ENCODE measurements around the gene CUL2.
"Not testable (repeated sequence)": the region's sequence is repeated elsewhere in the genome, so short reads cannot be mapped to it uniquely, and the experiment has no call there.

Gene CUL2

GRCh38 chr10:35080261-35080660, 9.9 kb downstream of the CUL2 start:
- H3K79me1 ChIP-seq (ENCODE audit: low read depth, low read length); H3K4me2 ChIP-seq (ENCODE audit: insufficient read depth, low read length, poor library complexity, severe bottlenecking): not testable (repeated sequence)
- no CpG with 5 or more reads among the region's 1 CpG for WGBS, 2 donors (ENCODE audit: extremely low coverage in 2 of 2, insufficient read length in 2 of 2, insufficient replicate concordance in 1 of 2)

GRCh38 chr10:35079763-35080162, 10.4 kb downstream of the CUL2 start:
- no peak overlapping the region for H4K8ac ChIP-seq (ENCODE audit: low read depth, low read length)
- H3K4me3 ChIP-seq (ENCODE audit: low read length in 2 of 2): no peak overlapping the region
- no peak overlapping the region for H2BK15ac ChIP-seq (ENCODE audit: low read length)
- H3K36me3 ChIP-seq (replicated peaks in 1 of 2; ENCODE audit: control insufficient read depth in 2 of 2, insufficient read depth in 2 of 2, low read length in 2 of 2): peaks cover 3 to 9% of the 10 kb centered on the region in 2 donors
- H2BK5ac ChIP-seq (ENCODE audit: low read length): no peak overlapping the region
- H3K9me3 ChIP-seq (replicated peaks in 1 of 2; ENCODE audit: control insufficient read depth in 2 of 2, insufficient read depth in 1 of 2, low read depth in 1 of 2, low read length in 2 of 2): peaks cover 0 to 25% of the 10 kb centered on the region in 2 donors
- no CpG with 5 or more reads among the region's 3 CpGs for WGBS, 2 donors (ENCODE audit: extremely low coverage in 2 of 2, insufficient read length in 2 of 2, insufficient replicate concordance in 1 of 2)
- H3K9ac ChIP-seq (ENCODE audit: low read depth, low read length, poor library complexity): no peak overlapping the region
- H3K4me1 ChIP-seq (ENCODE audit: control insufficient read depth in 2 of 2, insufficient read depth in 1 of 2, low read depth in 1 of 2, low read length in 2 of 2): no peaks in the 10 kb centered on the region
- no peak overlapping the region for H3K4ac ChIP-seq (ENCODE audit: low read length)
- no peak overlapping the region for H3K18ac ChIP-seq (ENCODE audit: low read length)
- no peak overlapping the region for H4K91ac ChIP-seq (ENCODE audit: low read depth, low read length, poor library complexity)
- no peak overlapping the region for H3K4me2 ChIP-seq (ENCODE audit: insufficient read depth, low read length, poor library complexity, severe bottlenecking)
- H2AFZ ChIP-seq (ENCODE audit: low read length): no peak overlapping the region
- no peak overlapping the region for H3K27ac ChIP-seq (replicated peaks; ENCODE audit: low read length)
- H2AK5ac ChIP-seq (ENCODE audit: low read depth, low read length): no peak overlapping the region
- no peak overlapping the region for H2BK12ac ChIP-seq (ENCODE audit: low read length)
- no peaks in the 10 kb centered on the region for H3K79me1 ChIP-seq (ENCODE audit: low read depth, low read length)
- no peak overlapping the region for H3K14ac ChIP-seq (ENCODE audit: low read length)
- no peak overlapping the region for H3K23ac ChIP-seq (ENCODE audit: low read depth, low read length, poor library complexity)
- no peak for DNase-seq (ENCODE audit: low spot score)
- H2BK120ac ChIP-seq (ENCODE audit: low read depth, low read length): no peak overlapping the region
- H3K27me3 ChIP-seq (ENCODE audit: control insufficient read depth in 3 of 3, insufficient read depth in 3 of 3, low read depth in 1 of 3, low read length in 3 of 3): no peaks in the 10 kb centered on the region

More at GRCh38 chr10:35080261-35080660, 9.9 kb downstream of the CUL2 start:
- H2BK5ac ChIP-seq (ENCODE audit: low read length); H2AFZ ChIP-seq (ENCODE audit: low read length); DNase-seq (ENCODE audit: low spot score); H3K23ac ChIP-seq (ENCODE audit: low read depth, low read length, poor library complexity); H3K36me3 ChIP-seq (replicated peaks in 1 of 2; ENCODE audit: control insufficient read depth in 2 of 2, insufficient read depth in 2 of 2, low read length in 2 of 2); H3K4me1 ChIP-seq (ENCODE audit: control insufficient read depth in 2 of 2, insufficient read depth in 1 of 2, low read depth in 1 of 2, low read length in 2 of 2); H3K4ac ChIP-seq (ENCODE audit: low read length); H2BK120ac ChIP-seq (ENCODE audit: low read depth, low read length); H2AK5ac ChIP-seq (ENCODE audit: low read depth, low read length); H4K8ac ChIP-seq (ENCODE audit: low read depth, low read length); H3K27ac ChIP-seq (replicated peaks; ENCODE audit: low read length); H2BK15ac ChIP-seq (ENCODE audit: low read length); H2BK12ac ChIP-seq (ENCODE audit: low read length); H3K18ac ChIP-seq (ENCODE audit: low read length); H3K27me3 ChIP-seq (ENCODE audit: control insufficient read depth in 3 of 3, insufficient read depth in 3 of 3, low read depth in 1 of 3, low read length in 3 of 3); H4K91ac ChIP-seq (ENCODE audit: low read depth, low read length, poor library complexity); H3K9ac ChIP-seq (ENCODE audit: low read depth, low read length, poor library complexity); H3K14ac ChIP-seq (ENCODE audit: low read length); H3K4me3 ChIP-seq (ENCODE audit: low read length in 2 of 2): not testable (repeated sequence)
- H3K9me3 ChIP-seq (replicated peaks in 1 of 2; ENCODE audit: control insufficient read depth in 2 of 2, insufficient read depth in 1 of 2, low read depth in 1 of 2, low read length in 2 of 2): peaks cover 0 to 25% of the 10 kb centered on the region in 2 donors

- Histone ChIP-seq H3K36me3 (replicated peaks in 1 of 2; ENCODE audit: control insufficient read depth in 2 of 2, insufficient read depth in 2 of 2, low read length in 2 of 2) (peaks cover 3 to 9% of the 10 kb centered on the region in 2 donors), H2AFZ (ENCODE audit: low read length) (no peak overlapping the region), H4K91ac (ENCODE audit: low read depth, low read length, poor library complexity) (no peak overlapping the region), H3K9ac (ENCODE audit: low read depth, low read length, poor library complexity) (no peak overlapping the region), H3K27me3 (ENCODE audit: control insufficient read depth in 3 of 3, insufficient read depth in 3 of 3, low read depth in 1 of 3, low read length in 3 of 3) (no peaks in the 10 kb centered on the region), H3K14ac (ENCODE audit: low read length) (no peak overlapping the region), H3K23ac (ENCODE audit: low read depth, low read length, poor library complexity) (no peak overlapping the region), H2BK120ac (ENCODE audit: low read depth, low read length) (no peak overlapping the region), H3K4ac (ENCODE audit: low read length) (no peak overlapping the region), H3K4me2 (ENCODE audit: insufficient read depth, low read length, poor library complexity, severe bottlenecking) (no peak overlapping the region), H3K4me3 (ENCODE audit: low read length in 2 of 2) (no peak overlapping the region), H2BK5ac (ENCODE audit: low read length) (no peak overlapping the region), H2AK5ac (ENCODE audit: low read depth, low read length) (no peak overlapping the region), H3K27ac (replicated peaks; ENCODE audit: low read length) (no peak overlapping the region), H2BK15ac (ENCODE audit: low read length) (no peak overlapping the region), H2BK12ac (ENCODE audit: low read length) (no peak overlapping the region), H4K8ac (ENCODE audit: low read depth, low read length) (no peak overlapping the region), H3K4me1 (ENCODE audit: control insufficient read depth in 2 of 2, insufficient read depth in 1 of 2, low read depth in 1 of 2, low read length in 2 of 2) (no peaks in the 10 kb centered on the region), H3K18ac (ENCODE audit: low read length) (no peak overlapping the region), H3K79me1 (ENCODE audit: low read depth, low read length) (no peaks in the 10 kb centered on the region), H3K9me3 (replicated peaks in 1 of 2; ENCODE audit: control insufficient read depth in 2 of 2, insufficient read depth in 1 of 2, low read depth in 1 of 2, low read length in 2 of 2) (peaks cover 0 to 21% of the 10 kb centered on the region in 2 donors)
- no peak for DNase-seq (ENCODE audit: low spot score)
- WGBS, 2 donors (ENCODE audit: extremely low coverage in 2 of 2, insufficient read length in 2 of 2, insufficient replicate concordance in 1 of 2): no CpG with 5 or more reads among the region's 4 CpGs
Measured at GRCh38 chr10:35079265-35079664, 10.9 kb downstream of the CUL2 start.

GRCh38 chr10:35075228-35075627, 14.9 kb downstream of the CUL2 start:
- no peak overlapping the region for H3K4me3 ChIP-seq (ENCODE audit: low read length in 2 of 2)
- H4K91ac ChIP-seq (ENCODE audit: low read depth, low read length, poor library complexity): no peak overlapping the region
- H3K4me1 ChIP-seq (ENCODE audit: control insufficient read depth in 2 of 2, insufficient read depth in 1 of 2, low read depth in 1 of 2, low read length in 2 of 2): no peaks in the 10 kb centered on the region
- H2AFZ ChIP-seq (ENCODE audit: low read length): no peak overlapping the region
- no peaks in the 10 kb centered on the region for H3K9me3 ChIP-seq (replicated peaks in 1 of 2; ENCODE audit: control insufficient read depth in 2 of 2, insufficient read depth in 1 of 2, low read depth in 1 of 2, low read length in 2 of 2)
- H3K27ac ChIP-seq (replicated peaks; ENCODE audit: low read length): no peak overlapping the region
- no peak overlapping the region for H2BK15ac ChIP-seq (ENCODE audit: low read length)
- H2BK12ac ChIP-seq (ENCODE audit: low read length): no peak overlapping the region
- no peak overlapping the region for H3K23ac ChIP-seq (ENCODE audit: low read depth, low read length, poor library complexity)
- no peak overlapping the region for H3K18ac ChIP-seq (ENCODE audit: low read length)
- no peak for DNase-seq (ENCODE audit: low spot score)
- H2AK5ac ChIP-seq (ENCODE audit: low read depth, low read length): no peak overlapping the region
- H3K14ac ChIP-seq (ENCODE audit: low read length): no peak overlapping the region
- no peak overlapping the region for H2BK120ac ChIP-seq (ENCODE audit: low read depth, low read length)
- no peak overlapping the region for H4K8ac ChIP-seq (ENCODE audit: low read depth, low read length)
- H3K9ac ChIP-seq (ENCODE audit: low read depth, low read length, poor library complexity): no peak overlapping the region
- no peaks in the 10 kb centered on the region for H3K27me3 ChIP-seq (ENCODE audit: control insufficient read depth in 3 of 3, insufficient read depth in 3 of 3, low read depth in 1 of 3, low read length in 3 of 3)
- no peak overlapping the region for H3K4ac ChIP-seq (ENCODE audit: low read length)
- peaks cover 1 to 16% of the 10 kb centered on the region in 2 donors for H3K36me3 ChIP-seq (replicated peaks in 1 of 2; ENCODE audit: control insufficient read depth in 2 of 2, insufficient read depth in 2 of 2, low read length in 2 of 2)
- no CpG with 5 or more reads among the region's 3 CpGs for WGBS, 2 donors (ENCODE audit: extremely low coverage in 2 of 2, insufficient read length in 2 of 2, insufficient replicate concordance in 1 of 2)
- peaks cover 2% of the 10 kb centered on the region for H3K79me1 ChIP-seq (ENCODE audit: low read depth, low read length)
- no peak overlapping the region for H2BK5ac ChIP-seq (ENCODE audit: low read length)
- no peak overlapping the region for H3K4me2 ChIP-seq (ENCODE audit: insufficient read depth, low read length, poor library complexity, severe bottlenecking)

All from neuronal stem cell (in vitro differentiated cells).